B cell (primary cell): Measurements from ENCODE around the gene ST6GALNAC1. TPM values are rescaled to one million over a fixed set of nuclear protein-coding genes. Genes with fewer than 3 reads are reported as not detected.

Experiments used
- ATAC-seq: fragments of 200-7000 bp; cut with Tn5 transposase; one replicate; pipeline ENCODE4 v1.10.0; 2021; ENCODE audit warnings: low read depth, mild to moderate bottlenecking, moderate number of reproducible peaks, moderate library complexity
- CTCF ChIA-PET: fragments of 350-600 bp; sonication (Branson Sonifier 250); formaldehyde crosslinking; loops from one replicate; lab custom pipeline; 2021; ENCODE audit warnings: antibody characterized with exemption, inconsistent platforms; lab: Charles Lee
- POLR2A ChIA-PET: fragments of 350-600 bp; sonication (Branson Sonifier 250); formaldehyde crosslinking; loops from one replicate; lab custom pipeline; 2021; ENCODE audit warnings: antibody characterized with exemption; lab: Charles Lee
- DNase-seq: peaks from one replicate; pipeline ENCODE4 v3.0.0; 2013
- H2AFZ ChIP-seq: 2 replicates; pipeline ENCODE4 v1.6.1; 2012; ENCODE audit warnings: mild to moderate bottlenecking, low read depth, low read length; ENCODE audit not compliant: insufficient read depth, poor library complexity, severe bottlenecking
- H3K27ac ChIP-seq, 2 donors: 1 replicate in 1 of 2; 2 replicates in 1 of 2; pipeline ENCODE4 v1.5.1; 2012 to 2013; ENCODE audit warnings: low read length in 2 of 2, mild to moderate bottlenecking in 2 of 2, moderate library complexity in 1 of 2
- H3K27me3 ChIP-seq, 4 experiments: fragments of 200-600 bp in 1 of 4; sonication (generic) in 1 of 4; replicated peaks in 1 of 4; 1 replicate in 2 of 4; 2 replicates in 2 of 4; pipeline versions ENCODE4 v1.6.1 to v1.7.0; 2013 to 2016; ENCODE audit warnings: low read length in 3 of 4, mild to moderate bottlenecking in 2 of 4, mixed read lengths in 1 of 4, moderate library complexity in 1 of 4; ENCODE audit not compliant: insufficient read depth in 4 of 4, control insufficient read depth in 3 of 4; ENCODE audit errors: control extremely low read depth in 1 of 4
- H3K36me3 ChIP-seq, 2 experiments: replicated peaks in 1 of 2; 1 replicate in 1 of 2; 2 replicates in 1 of 2; pipeline versions ENCODE4 v1.6.1 to v1.7.1; 2013; ENCODE audit warnings: low read length in 1 of 2; ENCODE audit not compliant: insufficient read depth in 2 of 2, control insufficient read depth in 1 of 2; ENCODE audit errors: control extremely low read depth in 1 of 2, extremely low read depth in 1 of 2
- H3K4me1 ChIP-seq, 2 donors: fragments of 200-600 bp in 1 of 2; sonication (generic) in 1 of 2; 1 replicate in 1 of 2; 2 replicates in 1 of 2; pipeline versions ENCODE4 v1.5.1 to v1.6.1; 2013 to 2017; ENCODE audit warnings: low read length in 2 of 2; ENCODE audit not compliant: control insufficient read depth in 2 of 2, insufficient read depth in 2 of 2
- H3K4me2 ChIP-seq: replicated peaks from 2 replicates; pipeline ENCODE3; 2012; ENCODE audit warnings: mild to moderate bottlenecking, low read depth, low read length; ENCODE audit not compliant: poor library complexity, severe bottlenecking
- H3K4me3 ChIP-seq, 5 experiments: fragments of 200-600 bp in 1 of 5; sonication (generic) in 1 of 5; 1 replicate in 3 of 5; 2 replicates in 2 of 5; pipeline versions ENCODE4 v1.5.1 to v1.7.0; 2011 to 2016; ENCODE audit warnings: low read length in 4 of 5, mild to moderate bottlenecking in 4 of 5, low read depth in 2 of 5, control low read depth in 1 of 5, moderate library complexity in 1 of 5; ENCODE audit not compliant: insufficient read depth in 1 of 5; ENCODE audit errors: control extremely low read depth in 1 of 5, extremely low read depth in 1 of 5
- H3K79me2 ChIP-seq: fragments of 200-600 bp; sonication (generic); one replicate; pipeline ENCODE4 v1.6.0; 2016; ENCODE audit warnings: low read length; ENCODE audit not compliant: control insufficient read depth, insufficient read depth
- H3K9ac ChIP-seq: fragments of 200-600 bp; sonication (generic); 2 replicates; pipeline ENCODE4 v1.6.1; 2017; ENCODE audit warnings: mild to moderate bottlenecking, low read length, moderate library complexity
- H3K9me3 ChIP-seq, 3 donors: one replicate each; pipeline versions ENCODE4 v1.6.1 to v1.7.1; 2013; ENCODE audit warnings: low read length in 2 of 3; ENCODE audit not compliant: control insufficient read depth in 2 of 3, insufficient read depth in 1 of 3; ENCODE audit errors: control extremely low read depth in 1 of 3
- H4K20me1 ChIP-seq: 2 replicates; pipeline ENCODE4 v1.6.0; 2012; ENCODE audit warnings: mild to moderate bottlenecking, low read length; ENCODE audit not compliant: insufficient read depth, control insufficient read depth, poor library complexity, severe bottlenecking
- H3K27ac Mint-ChIP-seq: one replicate; pipeline ENCODE4 v1.8.0; 2021; ENCODE audit warnings: mixed read lengths
- H3K27me3 Mint-ChIP-seq: one replicate; pipeline ENCODE4 v1.8.0; 2021; ENCODE audit warnings: mixed read lengths
- H3K4me1 Mint-ChIP-seq: one replicate; pipeline ENCODE4 v1.8.0; 2021; ENCODE audit warnings: mixed read lengths
- H3K4me3 Mint-ChIP-seq: one replicate; pipeline ENCODE4 v1.8.0; 2021; ENCODE audit warnings: mixed read lengths
- H3K9me3 Mint-ChIP-seq: one replicate; pipeline ENCODE4 v1.8.0; 2022; ENCODE audit warnings: mixed read lengths; ENCODE audit not compliant: insufficient read depth
- EZH2 ChIP-seq: IDR thresholded peaks from 2 replicates; pipeline ENCODE4 v1.6.1; 2012; ENCODE audit warnings: borderline replicate concordance, low read depth, mild to moderate bottlenecking, moderate library complexity, low read length; ENCODE audit not compliant: insufficient read depth, poor library complexity, severe bottlenecking
- WGBS: methylation state at CpG from one replicate; pipeline ENCODE4 v1.1.5; 2013; ENCODE audit warnings: missing lambda C conversion rate; ENCODE audit not compliant: insufficient coverage; 5-methylcytosine and 5-hydroxymethylcytosine counted together
- intact Hi-C: fragments of 100-400 bp; cut with micrococcal nuclease; formaldehyde crosslinking; loops from one replicate; pipeline ENCODE4 v1.10.0; 2022
- polyA plus RNA-seq: library from polyadenylated mRNA; depleted of rRNA; stranded (reverse); fragments of >200 nt; gene quantifications from 2 replicates; pipeline ENCODE4 v1.2.3, GENCODE V29; 2012
- total RNA-seq, 2 donors: library from RNA; stranded (reverse); fragments of 120-200 nt in 1 of 2; gene quantifications; 1 replicate in 1 of 2; 2 replicates in 1 of 2; pipeline versions ENCODE4 v1.2.3 to v1.2.4, GENCODE V29; 2013 to 2022
- TF ChIP-seq, protein P1 (sequence below): fragments of 200-600 bp; IDR thresholded peaks from one replicate; pipeline ENCODE4 v1.8.0; 2022; ENCODE audit warnings: antibody characterized with exemption, mild to moderate bottlenecking

The ST6GALNAC1 gene
- total and polyA plus RNA-seq, 2 donors (not counting 1 experiment from before 2014, with no cell fraction given), result not detected

GRCh38 chr17:76593959-76594358 lies 49.6 kb downstream of the ST6GALNAC1 start:
- Histone ChIP-seq H3K27ac (no peak overlapping the region), H3K4me2 (no peak overlapping the region), H3K27me3 (peaks cover 0 to 2% (median 0%) of the 10 kb centered on the region in 4 experiments), H2AFZ (no peak overlapping the region), H3K4me3 (no peak overlapping the region), H4K20me1 (no peaks in the 10 kb centered on the region), H3K9ac (no peak overlapping the region), H3K9me3 (no peaks in the 10 kb centered on the region), H3K36me3 (no peaks in the 10 kb centered on the region), H3K79me2 (no peaks in the 10 kb centered on the region), H3K4me1 (no peaks in the 10 kb centered on the region)
- no peak for ATAC-seq
- H3K27me3 Mint-ChIP-seq, result peaks cover 40% of the 10 kb centered on the region
- H3K27ac Mint-ChIP-seq, result no peak overlapping the region
- no peak for DNase-seq
- no peak overlapping the region for H3K4me3 Mint-ChIP-seq
- ChIA-PET CTCF (interaction anchor here (0.6 to 1.5 kb wide), 5 partner anchors 18 to 47 kb away, joined by 3 to 4 read pairs (median 3); no protein-coding TSS in a partner anchor), POLR2A (no interaction called here)
- intact Hi-C loops, result no loop called here
- 85% methylated on average over 4 of the region's 4 CpGs for WGBS
- H3K4me1 Mint-ChIP-seq, result no peaks in the 10 kb centered on the region
- no peaks in the 10 kb centered on the region for H3K9me3 Mint-ChIP-seq
- TF ChIP-seq, protein P1, sequence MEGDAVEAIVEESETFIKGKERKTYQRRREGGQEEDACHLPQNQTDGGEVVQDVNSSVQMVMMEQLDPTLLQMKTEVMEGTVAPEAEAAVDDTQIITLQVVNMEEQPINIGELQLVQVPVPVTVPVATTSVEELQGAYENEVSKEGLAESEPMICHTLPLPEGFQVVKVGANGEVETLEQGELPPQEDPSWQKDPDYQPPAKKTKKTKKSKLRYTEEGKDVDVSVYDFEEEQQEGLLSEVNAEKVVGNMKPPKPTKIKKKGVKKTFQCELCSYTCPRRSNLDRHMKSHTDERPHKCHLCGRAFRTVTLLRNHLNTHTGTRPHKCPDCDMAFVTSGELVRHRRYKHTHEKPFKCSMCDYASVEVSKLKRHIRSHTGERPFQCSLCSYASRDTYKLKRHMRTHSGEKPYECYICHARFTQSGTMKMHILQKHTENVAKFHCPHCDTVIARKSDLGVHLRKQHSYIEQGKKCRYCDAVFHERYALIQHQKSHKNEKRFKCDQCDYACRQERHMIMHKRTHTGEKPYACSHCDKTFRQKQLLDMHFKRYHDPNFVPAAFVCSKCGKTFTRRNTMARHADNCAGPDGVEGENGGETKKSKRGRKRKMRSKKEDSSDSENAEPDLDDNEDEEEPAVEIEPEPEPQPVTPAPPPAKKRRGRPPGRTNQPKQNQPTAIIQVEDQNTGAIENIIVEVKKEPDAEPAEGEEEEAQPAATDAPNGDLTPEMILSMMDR, result no peak
- no peak for TF ChIP-seq EZH2

DNA sequence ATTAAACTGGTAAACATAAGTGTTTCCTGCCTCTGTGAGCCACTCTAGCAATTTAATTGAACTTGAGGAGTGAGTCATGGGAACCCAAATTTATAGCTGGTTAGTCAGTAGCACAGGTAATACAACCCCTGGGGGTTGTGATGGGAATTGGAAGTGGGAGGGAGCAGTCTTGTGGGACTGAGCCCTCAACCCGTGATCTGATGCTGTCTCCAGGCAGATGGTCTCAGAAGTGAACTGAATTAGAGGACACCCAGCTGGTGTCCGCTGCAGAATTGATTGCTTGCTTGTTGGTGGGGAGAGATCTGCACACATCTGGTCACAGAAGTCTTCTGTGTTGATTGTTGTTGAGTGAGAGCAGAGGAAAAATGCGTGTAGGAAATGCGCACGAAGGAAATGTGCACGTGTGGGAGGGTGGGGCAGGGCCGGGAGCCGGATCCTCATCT lies 50.2 kb downstream of the ST6GALNAC1 start:
- Mint-ChIP-seq H3K27ac (no peak overlapping the region), H3K4me3 (no peak overlapping the region), H3K27me3 (peaks cover 39% of the 10 kb centered on the region), H3K9me3 (no peaks in the 10 kb centered on the region), H3K4me1 (no peaks in the 10 kb centered on the region)
- Histone ChIP-seq H3K27ac (no peak overlapping the region), H3K79me2 (no peaks in the 10 kb centered on the region), H3K4me2 (no peak overlapping the region), H3K4me1 (no peaks in the 10 kb centered on the region), H3K9me3 (no peaks in the 10 kb centered on the region), H3K4me3 (no peak overlapping the region), H3K9ac (no peak overlapping the region), H4K20me1 (no peaks in the 10 kb centered on the region), H3K27me3 (peaks cover 0 to 5% (median 3%) of the 10 kb centered on the region in 4 experiments), H2AFZ (no peak overlapping the region), H3K36me3 (no peaks in the 10 kb centered on the region)
- 93% methylated on average over 6 of the region's 8 CpGs for WGBS
- TF ChIP-seq, protein P1, result no peak
- no peak for TF ChIP-seq EZH2
- intact Hi-C loops, result no loop called here
- POLR2A ChIA-PET, result no interaction called here
- ATAC-seq (no peak), DNase-seq (no peak)
- CTCF ChIA-PET, result interaction anchor here (0.8 to 1.5 kb wide), 3 partner anchors 30 to 47 kb away, joined by 3 to 4 read pairs (median 3); no protein-coding TSS in a partner anchor
